Karpas-422 (cell line): ENCODE data around the gene PDGFD. TPM values are rescaled to one million over a fixed set of nuclear protein-coding genes. Genes with fewer than 3 reads are reported as not detected.
A peak's percentile ranks its signal among the peaks of the same experiment; 100 is the strongest.

Experiments used
- DNase-seq: peaks from one replicate; pipeline ENCODE4 v3.0.0-alpha.2; 2015
- H2AFZ ChIP-seq: fragments of 200-600 bp; sonication (generic); 2 replicates; pipeline ENCODE4 v1.6.1; 2014; ENCODE audit warnings: antibody characterized with exemption, low read length, mixed read lengths
- H3K27ac ChIP-seq: fragments of 200-600 bp; sonication (generic); 2 replicates; pipeline ENCODE4 v1.5.1; 2014; ENCODE audit warnings: mild to moderate bottlenecking, low read length, moderate library complexity
- H3K27me3 ChIP-seq: fragments of 200-600 bp; sonication (generic); 2 replicates; pipeline ENCODE4 v1.6.1; 2014; ENCODE audit warnings: low read length, mixed read lengths
- H3K36me3 ChIP-seq: fragments of 200-600 bp; sonication (generic); 2 replicates; pipeline ENCODE4 v1.6.1; 2014; ENCODE audit warnings: low read length, mixed read lengths; ENCODE audit not compliant: insufficient read depth
- H3K4me1 ChIP-seq: fragments of 200-600 bp; sonication (generic); 2 replicates; pipeline ENCODE4 v1.6.1; 2014; ENCODE audit warnings: mild to moderate bottlenecking, low read length, mixed read lengths
- H3K4me2 ChIP-seq: fragments of 200-600 bp; sonication (generic); 2 replicates; pipeline ENCODE4 v1.6.1; 2014; ENCODE audit warnings: low read length, low read depth, mild to moderate bottlenecking; ENCODE audit not compliant: poor library complexity, severe bottlenecking
- H3K4me3 ChIP-seq: fragments of 200-600 bp; sonication (generic); 2 replicates; pipeline ENCODE4 v1.5.1; 2014; ENCODE audit warnings: mild to moderate bottlenecking, antibody characterized with exemption, low read length, mixed read lengths
- H3K79me2 ChIP-seq: fragments of 200-600 bp; sonication (generic); 2 replicates; pipeline ENCODE4 v1.6.1; 2014; ENCODE audit warnings: mild to moderate bottlenecking, low read length, mixed read lengths
- H3K9ac ChIP-seq: fragments of 200-600 bp; sonication (generic); 2 replicates; pipeline ENCODE4 v1.6.0; 2014; ENCODE audit warnings: low read length
- H3K9me2 ChIP-seq: fragments of 200-600 bp; sonication (generic), shearing (Covaris generic); replicated peaks from 2 replicates; pipeline ENCODE4 v1.6.0; 2014; ENCODE audit warnings: mild to moderate bottlenecking, low read length, moderate library complexity; ENCODE audit not compliant: insufficient read depth
- H3K9me3 ChIP-seq: fragments of 300-700, 200-600 bp; sonication (generic); 2 replicates; pipeline ENCODE4 v1.6.1; 2014; ENCODE audit warnings: low read length, mixed read lengths
- H4K20me1 ChIP-seq: fragments of 200-600 bp; sonication (generic); 2 replicates; pipeline ENCODE4 v1.6.1; 2014; ENCODE audit warnings: mild to moderate bottlenecking, antibody characterized with exemption, low read length, low read depth; ENCODE audit not compliant: insufficient read depth
- total RNA-seq: library from RNA; depleted of rRNA; stranded (reverse); fragments of >200 nt; shearing (Covaris generic); gene quantifications from 2 replicates; pipeline ENCODE4 v1.2.3, GENCODE V29; 2014; ENCODE audit warnings: low replicate concordance

The PDGFD gene
- total RNA-seq, 1 experiment from 2014 or later: 360 TPM

DNA sequence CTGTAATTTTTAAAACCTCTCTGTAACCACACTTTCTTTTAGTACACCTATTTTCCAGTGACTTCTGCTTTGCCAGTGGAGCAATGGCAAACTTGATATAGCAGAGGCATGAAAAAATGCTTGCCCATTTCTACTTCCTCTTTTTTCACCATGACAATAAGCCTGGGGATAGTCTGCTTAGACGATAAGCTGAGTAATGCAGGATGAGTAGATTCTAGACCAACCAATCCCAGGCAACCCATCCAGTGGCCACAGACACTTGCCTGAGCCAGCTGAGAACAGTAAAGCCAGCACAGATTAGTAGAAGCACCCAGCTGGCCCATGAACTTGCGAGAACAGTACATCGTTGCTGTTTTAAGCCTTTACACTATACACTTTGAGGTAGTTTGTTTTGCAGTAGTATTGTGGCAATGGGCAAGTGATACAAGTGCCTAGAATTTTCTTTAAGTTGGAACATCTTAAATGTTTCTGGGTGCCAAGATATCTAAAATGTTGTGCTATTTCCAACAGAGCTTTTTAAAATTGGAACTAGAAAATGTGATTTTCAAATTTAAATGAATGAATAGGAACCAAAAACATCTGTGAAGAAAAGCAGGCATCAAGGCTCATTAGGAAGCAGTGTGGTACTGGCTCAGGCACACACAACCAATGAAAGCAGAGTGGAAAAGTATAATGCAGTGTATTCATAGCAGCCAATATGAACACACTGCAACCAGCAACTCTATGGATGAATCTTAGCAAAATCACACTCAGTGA lies 89.8 kb downstream of the PDGFD start:
- DNase-seq: peak; percentile 99
- Histone ChIP-seq H3K9ac (peak overlapping the region; percentile 64), H3K9me2 (no peaks in the 10 kb centered on the region), H3K27ac (peak overlapping the region; percentile 88), H3K79me2 (peaks cover 66% of the 10 kb centered on the region), H3K27me3 (no peaks in the 10 kb centered on the region), H3K4me2 (peak overlapping the region; percentile 76), H2AFZ (no peak overlapping the region), H3K4me3 (peak overlapping the region; percentile 55), H3K9me3 (no peaks in the 10 kb centered on the region), H3K4me1 (peaks cover 86% of the 10 kb centered on the region), H4K20me1 (no peaks in the 10 kb centered on the region), H3K36me3 (peaks cover 7% of the 10 kb centered on the region; the same call in 1 of the 2 replicates)

DNA sequence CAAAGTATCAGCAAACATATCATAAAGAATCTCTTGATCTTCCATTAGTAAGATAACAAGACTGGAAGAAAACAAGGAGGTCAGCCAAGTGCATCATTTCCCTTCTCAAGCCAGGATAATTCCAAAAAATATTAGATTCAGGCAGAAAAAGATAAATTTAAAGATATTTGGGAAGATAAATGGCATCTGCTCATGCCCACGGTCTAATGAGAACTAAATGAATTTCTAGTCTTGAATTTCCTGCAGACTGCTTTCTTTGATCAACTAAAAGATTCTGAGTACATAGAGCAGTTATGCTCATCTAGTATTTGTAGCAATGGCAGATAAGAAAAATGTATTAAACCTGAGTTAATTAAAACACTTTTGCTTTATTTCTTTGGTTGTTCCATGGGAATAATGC lies 96.4 kb downstream of the PDGFD start:
- peaks cover 98% of the 10 kb centered on the region for H3K79me2 ChIP-seq
- DNase-seq: no peak

DNA sequence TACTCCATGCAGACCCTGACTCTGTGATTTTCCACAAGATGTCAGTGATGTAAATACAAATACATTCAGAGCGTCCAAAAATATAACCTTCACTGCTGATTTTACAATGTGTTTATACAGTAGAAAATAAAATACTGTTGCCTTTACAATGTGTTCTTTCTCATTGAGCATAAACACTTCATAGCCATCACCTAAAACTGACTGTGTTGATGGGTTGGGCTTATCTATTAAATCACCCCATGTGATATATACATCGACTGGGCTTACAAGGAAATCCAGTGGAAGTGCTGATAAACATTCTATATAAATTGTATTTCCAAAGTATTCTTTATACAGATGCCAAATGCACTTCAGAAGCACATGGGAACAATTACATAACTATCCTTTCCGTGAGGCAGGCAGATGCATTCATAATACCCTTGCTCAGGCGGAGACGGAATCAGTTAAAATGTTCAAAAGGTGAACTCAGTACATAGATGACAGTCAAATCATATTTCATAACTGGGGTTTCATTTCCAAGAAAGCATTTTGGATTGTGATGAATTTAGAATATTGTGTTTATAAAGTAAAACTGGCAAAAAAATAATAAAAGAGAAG lies 99.8 kb downstream of the PDGFD start:
- Histone ChIP-seq H3K36me3 (peaks cover 39% of the 10 kb centered on the region), H3K4me1 (peaks cover 89% of the 10 kb centered on the region), H2AFZ (no peak overlapping the region), H3K4me2 (no peak overlapping the region), H3K27ac (peak overlapping the region; percentile 70), H3K4me3 (no peak overlapping the region), H3K9ac (no peak overlapping the region), H3K9me2 (no peaks in the 10 kb centered on the region), H4K20me1 (no peaks in the 10 kb centered on the region), H3K27me3 (no peaks in the 10 kb centered on the region), H3K79me2 (peaks cover 99% of the 10 kb centered on the region), H3K9me3 (no peaks in the 10 kb centered on the region)
- DNase-seq: no peak

More for the DNA sequence above, 96.4 kb downstream of the PDGFD start:
- Histone ChIP-seq H2AFZ (no peak overlapping the region), H3K36me3 (peaks cover 43% of the 10 kb centered on the region), H3K4me1 (peaks cover 78% of the 10 kb centered on the region), H3K9me2 (no peaks in the 10 kb centered on the region), H3K4me3 (no peak overlapping the region), H4K20me1 (no peaks in the 10 kb centered on the region), H3K4me2 (no peak overlapping the region), H3K27ac (peak overlapping the region; percentile 70), H3K27me3 (no peaks in the 10 kb centered on the region), H3K9ac (no peak overlapping the region), H3K9me3 (no peaks in the 10 kb centered on the region)

DNA sequence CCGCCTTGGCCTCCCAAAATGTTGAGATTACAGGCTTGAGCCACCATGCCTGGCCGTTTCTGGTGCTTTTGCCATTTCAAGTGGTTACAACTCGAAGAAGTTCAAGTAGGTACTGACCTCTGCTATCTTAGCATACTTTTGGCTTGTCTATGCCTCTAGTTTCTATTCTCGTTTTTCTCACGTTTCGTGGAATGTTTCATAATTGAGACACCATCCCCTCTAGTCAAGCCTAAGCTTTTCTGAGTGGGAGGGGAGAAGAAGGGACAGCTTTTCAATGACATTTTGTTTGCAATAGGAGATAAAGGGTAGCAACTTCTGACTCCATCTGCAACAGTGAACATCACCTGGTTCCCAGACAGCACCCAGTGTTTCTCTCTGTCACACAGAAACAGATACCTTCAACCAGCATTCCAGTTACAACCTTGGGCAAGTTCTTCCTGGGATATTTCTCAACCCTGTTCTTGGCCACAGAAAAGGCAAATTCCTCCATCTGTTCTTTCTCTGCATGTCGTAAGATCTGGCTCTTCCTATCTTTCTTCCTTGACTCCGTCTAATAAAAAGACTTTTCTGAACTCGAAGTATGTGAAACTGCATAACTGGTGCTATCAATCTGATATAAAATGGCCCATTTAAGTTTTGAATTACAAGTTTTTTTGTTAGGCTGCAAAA lies 102.0 kb downstream of the PDGFD start:
- H3K79me2 ChIP-seq: peaks cover 99% of the 10 kb centered on the region
- peak overlapping the region; percentile 6 for H3K4me2 ChIP-seq
- no peaks in the 10 kb centered on the region for H3K9me3 ChIP-seq
- no peaks in the 10 kb centered on the region for H3K27me3 ChIP-seq
- H3K4me3 ChIP-seq: no peak overlapping the region
- H3K4me1 ChIP-seq: peaks cover 70% of the 10 kb centered on the region
- peaks cover 28% of the 10 kb centered on the region for H3K36me3 ChIP-seq
- H2AFZ ChIP-seq: no peak overlapping the region
- H3K9ac ChIP-seq: no peak overlapping the region
- peak; percentile 64 for DNase-seq
- no peaks in the 10 kb centered on the region for H3K9me2 ChIP-seq
- peak overlapping the region; percentile 70 for H3K27ac ChIP-seq
- no peaks in the 10 kb centered on the region for H4K20me1 ChIP-seq

DNA sequence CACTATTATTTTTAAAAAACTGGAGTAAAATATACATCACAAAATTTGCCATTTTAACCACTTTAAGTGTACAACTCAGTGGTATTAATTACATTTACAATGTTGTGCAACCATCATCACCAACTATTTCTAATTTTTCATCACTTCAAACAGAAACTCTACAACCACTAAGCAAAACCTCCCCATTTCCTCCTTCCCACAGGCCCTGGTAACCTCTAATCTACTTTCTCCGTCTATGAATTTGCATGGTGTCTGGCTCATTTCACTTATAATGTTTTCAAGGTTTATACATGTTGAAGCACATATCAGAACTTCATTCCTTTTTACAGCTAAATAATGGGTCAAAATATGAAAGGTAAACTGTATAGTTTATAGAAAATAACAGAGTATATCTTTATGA lies 103.1 kb downstream of the PDGFD start:
- no peak overlapping the region for H2AFZ ChIP-seq
- H3K4me1 ChIP-seq: peaks cover 66% of the 10 kb centered on the region
- peak; percentile 88 for DNase-seq
- peaks cover 98% of the 10 kb centered on the region for H3K79me2 ChIP-seq
- H3K27ac ChIP-seq: peak overlapping the region; percentile 70
- no peaks in the 10 kb centered on the region for H3K27me3 ChIP-seq
- peak overlapping the region; percentile 6 for H3K4me2 ChIP-seq
- no peak overlapping the region for H3K4me3 ChIP-seq
- peaks cover 25% of the 10 kb centered on the region; the same call in 1 of the 2 replicates for H3K36me3 ChIP-seq
- H3K9me3 ChIP-seq: no peaks in the 10 kb centered on the region
- no peak overlapping the region for H3K9ac ChIP-seq
- no peaks in the 10 kb centered on the region for H4K20me1 ChIP-seq
- no peaks in the 10 kb centered on the region for H3K9me2 ChIP-seq

DNA sequence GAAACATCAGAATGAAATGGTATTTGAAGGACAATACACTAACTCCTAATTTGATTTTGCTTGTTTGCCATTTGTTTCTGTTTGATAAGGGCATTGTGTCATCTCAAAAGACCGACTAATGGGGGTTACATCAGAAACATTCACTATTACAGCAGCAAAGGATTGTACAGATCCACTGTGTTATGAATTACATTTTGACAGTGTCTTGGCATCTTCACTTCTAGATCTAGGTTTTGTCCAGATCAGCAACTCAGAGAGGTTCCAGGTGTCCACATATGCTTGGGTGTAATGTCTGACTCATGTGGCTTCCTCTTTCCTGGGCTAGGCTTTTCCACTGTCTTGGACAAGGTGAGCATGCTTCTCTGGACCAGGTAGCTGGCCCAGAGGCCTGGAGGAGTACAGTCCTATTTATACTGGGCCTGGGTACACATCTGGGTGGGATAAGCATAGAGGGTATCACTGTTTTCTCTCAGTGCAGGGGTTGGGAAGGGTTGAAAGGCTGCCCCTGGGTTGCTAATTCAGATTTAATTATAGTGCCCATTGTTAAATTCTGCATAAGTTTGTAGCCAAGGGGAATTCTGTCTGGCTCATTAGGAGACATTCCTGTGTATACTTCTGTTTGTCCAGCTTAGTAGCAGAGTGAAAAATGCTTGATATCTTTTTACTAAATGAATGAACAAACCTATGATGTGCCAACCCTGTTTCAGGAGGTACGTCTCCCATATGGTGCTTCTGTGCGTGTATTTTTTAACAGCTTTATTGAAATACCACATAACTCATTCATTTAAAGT lies 103.7 kb downstream of the PDGFD start:
- peak; percentile 74 for DNase-seq
- H3K27ac ChIP-seq: peak overlapping the region; percentile 70
- peak overlapping the region; percentile 6 for H3K4me2 ChIP-seq
- H3K36me3 ChIP-seq: peaks cover 26% of the 10 kb centered on the region; the same call in 1 of the 2 replicates
- H3K9ac ChIP-seq: no peak overlapping the region
- no peaks in the 10 kb centered on the region for H3K9me2 ChIP-seq
- peaks cover 65% of the 10 kb centered on the region for H3K4me1 ChIP-seq
- no peak overlapping the region for H2AFZ ChIP-seq
- no peaks in the 10 kb centered on the region for H4K20me1 ChIP-seq
- H3K79me2 ChIP-seq: peaks cover 99% of the 10 kb centered on the region
- H3K27me3 ChIP-seq: no peaks in the 10 kb centered on the region
- no peaks in the 10 kb centered on the region for H3K9me3 ChIP-seq
- H3K4me3 ChIP-seq: no peak overlapping the region

DNA sequence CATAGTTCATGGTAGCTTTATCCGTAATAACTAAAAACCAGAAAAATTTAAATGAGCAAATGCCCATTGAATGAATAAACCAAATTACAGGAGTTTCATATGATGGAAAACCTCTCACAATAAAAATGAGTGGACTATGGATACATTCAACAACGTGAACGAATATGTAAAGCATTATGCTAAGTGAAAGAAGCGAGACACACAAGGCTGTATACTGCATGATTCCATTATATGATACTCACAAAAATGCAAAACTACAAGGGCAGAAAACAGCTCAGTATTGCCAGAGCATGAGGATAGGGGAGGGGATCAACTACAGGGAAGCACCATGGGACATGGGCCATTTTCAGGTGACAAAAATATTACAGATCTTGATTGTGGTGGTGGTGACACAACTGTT lies 105.3 kb downstream of the PDGFD start:
- peak overlapping the region; percentile 70; the same call in 1 of the 2 replicates for H3K27ac ChIP-seq
- no peak overlapping the region for H3K4me3 ChIP-seq
- H3K79me2 ChIP-seq: peaks cover 99% of the 10 kb centered on the region
- no peaks in the 10 kb centered on the region for H4K20me1 ChIP-seq
- no peaks in the 10 kb centered on the region for H3K27me3 ChIP-seq
- no peak overlapping the region for H3K4me2 ChIP-seq
- peaks cover 26% of the 10 kb centered on the region; the same call in 1 of the 2 replicates for H3K36me3 ChIP-seq
- H3K4me1 ChIP-seq: peaks cover 67% of the 10 kb centered on the region
- no peaks in the 10 kb centered on the region for H3K9me2 ChIP-seq
- H3K9me3 ChIP-seq: no peaks in the 10 kb centered on the region
- H3K9ac ChIP-seq: no peak overlapping the region
- DNase-seq: no peak
- H2AFZ ChIP-seq: no peak overlapping the region
